Measurements from ENCODE around the gene COA5. TPM values are rescaled to one million over a fixed set of nuclear protein-coding genes. Genes with fewer than 3 reads are reported as not detected.
A peak's percentile ranks its signal among the peaks of the same experiment; 100 is the strongest.

Gene COA5
- total and polyA plus RNA-seq, 2 experiments from 2014 or later = 32.7 to 42.0 TPM

GRCh38 chr2:98555696-98556095, 52.6 kb downstream of the COA5 start:
- Histone ChIP-seq H3K27me3 (replicated peaks; ENCODE audit: insufficient read depth) (no peaks in the 10 kb centered on the region), H3K9me3 (ENCODE audit: low read depth) (no peaks in the 10 kb centered on the region), H4K20me1 (ENCODE audit: insufficient read depth) (no peaks in the 10 kb centered on the region), H3K4me2 (ENCODE audit: unreplicated experiment) (no peak overlapping the region), H3K4me3 (no peak overlapping the region), H2AFZ (no peak overlapping the region), H3K9ac (no peak overlapping the region), H3F3A (ENCODE audit: insufficient read depth) (peaks cover 23% of the 10 kb centered on the region), H3K79me2 (ENCODE audit: insufficient read depth) (no peaks in the 10 kb centered on the region), H3K4me1 (ENCODE audit: insufficient read depth) (peaks cover 10% of the 10 kb centered on the region), H3K36me3 (ENCODE audit: low read depth) (no peaks in the 10 kb centered on the region), H3K27ac (no peak overlapping the region), H3K9me2 (ENCODE audit: insufficient read depth) (no peaks in the 10 kb centered on the region)
- TF ChIP-seq EZH2phosphoT487 (IDR thresholded peaks at IDR 0.05; ENCODE audit: insufficient read depth, low read depth) (no peak), EZH2 (IDR thresholded peaks at IDR 0.05; ENCODE audit: insufficient read depth, poor library complexity, severe bottlenecking) (no peak)
- no peak for DNase-seq
- in situ Hi-C loops (cut with MboI) = no loop called here
- WGBS, 2 experiments (ENCODE audit: low coverage in 1 of 2, low lambda C conversion rate in 2 of 2, missing lambda C conversion rate in 2 of 2) = 88 to 89% methylated on average over 8 of the region's 8 CpGs

DNA sequence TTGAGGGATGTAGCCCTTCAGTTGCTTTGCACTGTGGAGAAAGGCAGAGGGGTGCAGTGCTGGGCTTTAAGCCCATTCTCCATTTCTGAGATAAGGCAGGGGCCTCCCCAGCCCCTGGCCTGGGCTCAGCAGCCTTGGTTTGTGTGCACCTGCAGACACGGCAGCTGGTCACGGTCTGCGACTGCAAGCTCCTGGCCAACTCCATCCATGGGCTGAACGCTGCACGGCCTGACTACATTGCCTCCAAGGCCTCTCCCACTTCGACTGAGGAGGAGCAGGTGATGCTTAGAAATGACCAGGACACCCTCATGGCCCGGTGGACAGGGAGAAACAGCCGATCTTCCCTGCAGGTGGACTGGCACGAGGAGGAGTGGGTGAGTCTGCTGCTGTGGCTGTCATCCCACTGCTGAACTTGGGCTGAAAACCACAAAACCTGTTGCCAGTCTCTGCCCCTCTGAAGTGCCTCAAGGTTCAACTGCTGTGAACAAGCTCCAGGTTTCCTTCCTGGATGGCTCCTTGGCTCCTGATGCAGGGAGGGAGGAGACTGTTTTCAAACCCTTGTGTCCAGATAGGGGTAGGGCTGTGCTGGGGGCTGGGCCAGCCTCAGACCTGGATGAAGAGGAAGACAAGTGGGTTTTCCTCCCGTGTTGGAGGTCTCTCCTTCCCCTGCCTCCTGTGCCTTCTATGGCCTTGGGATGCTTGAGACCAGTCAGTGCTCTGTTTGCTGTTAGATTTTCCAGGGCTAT, 54.0 kb downstream of the COA5 start:
- peaks cover 14% of the 10 kb centered on the region; the same call in 1 of the 2 replicates for H3F3A ChIP-seq (ENCODE audit: insufficient read depth)
- H3K9me2 ChIP-seq (ENCODE audit: insufficient read depth) = no peaks in the 10 kb centered on the region
- no peak overlapping the region for H3K27ac ChIP-seq
- H3K4me3 ChIP-seq = no peak overlapping the region
- no peak overlapping the region for H3K9ac ChIP-seq
- in situ Hi-C loops (cut with MboI) = no loop called here
- no peaks in the 10 kb centered on the region for H3K27me3 ChIP-seq (replicated peaks; ENCODE audit: insufficient read depth)
- H3K36me3 ChIP-seq (ENCODE audit: low read depth) = no peaks in the 10 kb centered on the region
- H3K79me2 ChIP-seq (ENCODE audit: insufficient read depth) = no peaks in the 10 kb centered on the region
- no peaks in the 10 kb centered on the region for H3K9me3 ChIP-seq (ENCODE audit: low read depth)
- H4K20me1 ChIP-seq (ENCODE audit: insufficient read depth) = no peaks in the 10 kb centered on the region
- TF ChIP-seq EZH2 (IDR thresholded peaks at IDR 0.05; ENCODE audit: insufficient read depth, poor library complexity, severe bottlenecking) = no peak
- no peak for TF ChIP-seq EZH2phosphoT487 (IDR thresholded peaks at IDR 0.05; ENCODE audit: insufficient read depth, low read depth)
- no peak for DNase-seq
- WGBS, 2 experiments (ENCODE audit: low coverage in 1 of 2, low lambda C conversion rate in 2 of 2, missing lambda C conversion rate in 2 of 2) = 77 to 89% methylated on average over 10 of the region's 10 CpGs
- no peak overlapping the region for H3K4me2 ChIP-seq (ENCODE audit: unreplicated experiment)
- no peak overlapping the region for H2AFZ ChIP-seq
- H3K4me1 ChIP-seq (ENCODE audit: insufficient read depth) = peaks cover under 1% of the 10 kb centered on the region; the same call in 1 of the 2 replicates

DNA sequence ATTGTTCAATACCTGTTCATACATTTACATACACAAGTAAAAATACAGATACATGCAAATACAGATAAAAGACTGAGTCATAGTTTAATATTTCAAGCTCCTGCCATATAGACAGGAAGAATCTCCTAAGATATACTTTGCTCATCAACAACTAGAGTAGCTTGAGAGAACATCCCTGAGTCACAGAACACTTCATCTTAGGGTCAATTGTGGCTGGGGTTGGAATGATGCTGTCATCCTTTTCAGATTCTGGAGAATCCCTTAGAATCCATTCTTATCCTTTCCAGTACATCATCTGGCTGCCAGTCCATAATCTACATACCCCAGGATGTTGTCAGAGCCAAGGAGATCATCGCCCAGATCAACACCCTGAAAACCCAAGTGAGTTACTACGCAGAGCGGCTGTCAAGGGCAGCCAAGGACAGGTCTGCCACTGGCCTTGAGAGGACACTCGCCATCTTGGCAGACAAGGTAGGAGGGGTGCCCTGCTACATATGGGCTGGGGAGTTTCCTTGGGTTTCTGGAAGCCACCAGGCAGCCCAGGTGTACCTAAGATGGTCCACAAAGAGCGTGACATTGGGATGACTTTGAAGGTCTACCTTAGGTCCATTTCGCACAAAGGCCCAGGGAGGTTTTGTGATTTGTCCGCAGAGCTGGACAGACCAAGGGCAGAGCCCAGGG, 55.7 kb downstream of the COA5 start:
- H3K27me3 ChIP-seq (replicated peaks; ENCODE audit: insufficient read depth) = no peaks in the 10 kb centered on the region

DNA sequence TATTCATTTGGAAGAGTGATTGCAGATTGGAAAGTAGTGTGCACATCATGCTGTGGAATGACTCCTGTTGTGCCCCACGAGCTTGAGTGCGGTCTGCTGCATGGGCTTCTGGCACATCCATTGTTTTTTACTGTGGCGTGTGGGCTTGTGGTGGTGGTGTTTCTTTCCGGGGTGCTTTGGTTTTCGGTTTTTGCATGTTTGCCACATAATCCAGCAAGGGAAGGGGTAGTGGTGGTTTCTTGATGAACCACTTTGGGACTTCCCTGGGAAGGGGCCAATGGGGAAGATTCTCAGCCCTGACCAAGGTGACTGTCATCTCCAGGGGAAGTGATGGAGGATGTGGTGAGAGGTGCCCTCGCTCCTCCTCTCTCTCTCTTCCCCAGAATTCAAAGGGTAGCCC, 57.0 kb downstream of the COA5 start:
- Histone ChIP-seq H3K27ac (no peak overlapping the region), H3K4me1 (ENCODE audit: insufficient read depth) (no peaks in the 10 kb centered on the region), H3K9me3 (ENCODE audit: low read depth) (no peaks in the 10 kb centered on the region), H3K36me3 (ENCODE audit: low read depth) (no peaks in the 10 kb centered on the region), H2AFZ (no peak overlapping the region), H3K27me3 (replicated peaks; ENCODE audit: insufficient read depth) (no peaks in the 10 kb centered on the region), H3K9ac (no peak overlapping the region), H4K20me1 (ENCODE audit: insufficient read depth) (no peaks in the 10 kb centered on the region), H3K4me2 (ENCODE audit: unreplicated experiment) (no peak overlapping the region), H3K4me3 (no peak overlapping the region), H3K79me2 (ENCODE audit: insufficient read depth) (no peaks in the 10 kb centered on the region), H3F3A (ENCODE audit: insufficient read depth) (peaks cover 11% of the 10 kb centered on the region; the same call in 1 of the 2 replicates), H3K9me2 (ENCODE audit: insufficient read depth) (no peaks in the 10 kb centered on the region)
- no peak for TF ChIP-seq EZH2 (IDR thresholded peaks at IDR 0.05; ENCODE audit: insufficient read depth, poor library complexity, severe bottlenecking)
- WGBS, 2 experiments (ENCODE audit: low coverage in 1 of 2, low lambda C conversion rate in 2 of 2, missing lambda C conversion rate in 2 of 2) = 91 to 96% methylated on average over 6 of the region's 6 CpGs
- in situ Hi-C loops (cut with MboI) = no loop called here
- no peak for DNase-seq

More for the DNA sequence above, 55.7 kb downstream of the COA5 start:
- H3K79me2 ChIP-seq (ENCODE audit: insufficient read depth) = no peaks in the 10 kb centered on the region
- H3F3A ChIP-seq (ENCODE audit: insufficient read depth) = peaks cover 11% of the 10 kb centered on the region; the same call in 1 of the 2 replicates
- TF ChIP-seq EZH2phosphoT487 (IDR thresholded peaks at IDR 0.05; ENCODE audit: insufficient read depth, low read depth) = no peak
- no peak for TF ChIP-seq EZH2 (IDR thresholded peaks at IDR 0.05; ENCODE audit: insufficient read depth, poor library complexity, severe bottlenecking)
- H3K4me3 ChIP-seq = no peak overlapping the region
- H3K36me3 ChIP-seq (ENCODE audit: low read depth) = no peaks in the 10 kb centered on the region
- DNase-seq = peak; percentile 75
- H4K20me1 ChIP-seq (ENCODE audit: insufficient read depth) = no peaks in the 10 kb centered on the region
- H2AFZ ChIP-seq = no peak overlapping the region
- no peak overlapping the region for H3K9ac ChIP-seq
- 0 out of 2 replicates have a peak overlapping the region, but pooled peaks have one; percentile 18 for H3K27ac ChIP-seq
- H3K9me2 ChIP-seq (ENCODE audit: insufficient read depth) = no peaks in the 10 kb centered on the region
- in situ Hi-C loops (cut with MboI) = no loop called here
- no peaks in the 10 kb centered on the region for H3K4me1 ChIP-seq (ENCODE audit: insufficient read depth)
- no peak overlapping the region for H3K4me2 ChIP-seq (ENCODE audit: unreplicated experiment)
- 89 to 92% methylated on average over 7 of the region's 7 CpGs for WGBS, 2 experiments (ENCODE audit: low coverage in 1 of 2, low lambda C conversion rate in 2 of 2, missing lambda C conversion rate in 2 of 2)
- H3K9me3 ChIP-seq (ENCODE audit: low read depth) = no peaks in the 10 kb centered on the region
